ENCODE results near the gene PI4KA.
"Not testable (repeated sequence)": the region's sequence is repeated elsewhere in the genome, so short reads cannot be mapped to it uniquely, and the experiment has no call there.

DNA sequence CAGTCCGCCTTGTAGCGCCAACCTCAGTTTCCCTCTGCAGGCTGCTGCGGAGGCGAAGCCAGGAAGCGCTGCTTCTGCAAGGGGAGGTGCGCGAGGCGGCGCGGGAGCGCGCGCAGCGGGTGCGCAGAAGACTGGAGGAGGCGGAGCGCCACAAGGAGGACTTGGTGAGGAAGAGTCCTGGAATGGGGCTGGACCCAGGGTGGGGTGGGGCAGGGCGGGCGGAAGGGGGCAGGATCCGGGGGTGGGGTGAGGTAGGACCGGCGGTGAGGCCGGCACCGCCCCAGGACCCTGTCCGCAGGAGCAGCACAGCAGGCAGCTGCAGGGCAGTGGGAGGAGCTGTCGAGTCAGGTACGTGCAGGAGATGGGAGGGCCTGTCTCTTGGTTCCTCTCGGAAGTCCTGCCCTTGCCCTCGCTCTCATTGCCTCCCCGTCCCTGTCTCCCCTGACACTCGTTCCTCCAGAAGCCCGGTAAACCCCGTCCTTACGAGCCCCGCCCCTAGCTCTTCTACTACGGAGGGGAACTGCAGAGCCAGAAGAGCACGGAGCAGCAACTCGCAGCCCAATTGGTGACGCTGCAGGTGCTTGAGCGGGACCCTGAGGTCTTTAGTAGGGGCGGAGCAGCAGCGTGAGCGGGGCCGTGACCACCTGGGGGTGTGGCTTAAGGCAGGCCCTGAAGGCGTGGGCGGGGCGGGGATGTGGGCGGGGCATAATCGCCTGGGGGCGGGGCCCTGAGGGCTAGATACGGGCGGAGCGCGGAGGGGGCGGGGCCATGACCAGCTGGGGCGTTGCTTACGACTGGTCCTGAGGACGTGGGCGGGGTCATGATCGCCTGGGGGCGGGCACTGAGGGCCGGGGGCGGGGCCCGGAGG, 155.8 kb downstream of the PI4KA start:
- TF ChIP-seq, protein P1, sequence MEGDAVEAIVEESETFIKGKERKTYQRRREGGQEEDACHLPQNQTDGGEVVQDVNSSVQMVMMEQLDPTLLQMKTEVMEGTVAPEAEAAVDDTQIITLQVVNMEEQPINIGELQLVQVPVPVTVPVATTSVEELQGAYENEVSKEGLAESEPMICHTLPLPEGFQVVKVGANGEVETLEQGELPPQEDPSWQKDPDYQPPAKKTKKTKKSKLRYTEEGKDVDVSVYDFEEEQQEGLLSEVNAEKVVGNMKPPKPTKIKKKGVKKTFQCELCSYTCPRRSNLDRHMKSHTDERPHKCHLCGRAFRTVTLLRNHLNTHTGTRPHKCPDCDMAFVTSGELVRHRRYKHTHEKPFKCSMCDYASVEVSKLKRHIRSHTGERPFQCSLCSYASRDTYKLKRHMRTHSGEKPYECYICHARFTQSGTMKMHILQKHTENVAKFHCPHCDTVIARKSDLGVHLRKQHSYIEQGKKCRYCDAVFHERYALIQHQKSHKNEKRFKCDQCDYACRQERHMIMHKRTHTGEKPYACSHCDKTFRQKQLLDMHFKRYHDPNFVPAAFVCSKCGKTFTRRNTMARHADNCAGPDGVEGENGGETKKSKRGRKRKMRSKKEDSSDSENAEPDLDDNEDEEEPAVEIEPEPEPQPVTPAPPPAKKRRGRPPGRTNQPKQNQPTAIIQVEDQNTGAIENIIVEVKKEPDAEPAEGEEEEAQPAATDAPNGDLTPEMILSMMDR (conservative IDR thresholded peaks at IDR 0.05 in 1 of 2, IDR thresholded peaks at IDR 0.05 in 1 of 2; ENCODE audit: low read depth in 1 of 2, low read length in 2 of 2): not testable (repeated sequence)
- not testable (repeated sequence) for TF ChIP-seq EZH2 (IDR thresholded peaks at IDR 0.05; ENCODE audit: low read length, missing control alignments)
